ENCODE measurements around the gene MCHR1.
"Not testable (repeated sequence)": the region's sequence is repeated elsewhere in the genome, so short reads cannot be mapped to it uniquely, and the experiment has no call there.

MCHR1 gene

DNA sequence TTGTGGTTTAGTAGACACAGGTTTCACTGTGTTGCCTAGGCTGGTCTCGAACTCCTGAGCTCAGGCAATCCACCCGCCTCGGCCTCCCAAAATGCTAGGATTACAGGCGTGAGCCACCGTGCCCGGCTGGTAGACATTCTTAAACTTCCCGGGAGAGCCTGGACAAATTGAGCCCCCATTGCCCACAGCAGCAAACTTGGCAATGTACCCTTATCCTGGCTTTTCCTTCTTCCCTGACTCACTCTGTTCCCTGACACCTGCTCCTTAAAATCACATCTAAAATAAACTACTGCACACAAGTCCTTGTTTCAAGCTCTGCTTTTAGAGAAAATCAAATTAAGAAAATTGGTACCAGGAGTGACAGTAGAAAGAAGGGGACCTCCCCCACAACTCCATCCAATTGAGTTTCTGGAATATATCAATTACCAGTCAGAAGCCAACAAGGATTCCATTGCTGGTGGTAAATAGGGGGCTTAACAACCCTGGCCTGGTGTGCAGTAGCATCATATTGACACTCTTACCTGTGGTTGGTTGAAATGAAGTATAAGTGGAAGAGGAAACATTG lies 7.4 kb upstream of the MCHR1 start:
- H3K4me3 ChIP-seq (ENCODE audit: low read depth, low read length): no peak overlapping the region
- TF ChIP-seq, protein P1, sequence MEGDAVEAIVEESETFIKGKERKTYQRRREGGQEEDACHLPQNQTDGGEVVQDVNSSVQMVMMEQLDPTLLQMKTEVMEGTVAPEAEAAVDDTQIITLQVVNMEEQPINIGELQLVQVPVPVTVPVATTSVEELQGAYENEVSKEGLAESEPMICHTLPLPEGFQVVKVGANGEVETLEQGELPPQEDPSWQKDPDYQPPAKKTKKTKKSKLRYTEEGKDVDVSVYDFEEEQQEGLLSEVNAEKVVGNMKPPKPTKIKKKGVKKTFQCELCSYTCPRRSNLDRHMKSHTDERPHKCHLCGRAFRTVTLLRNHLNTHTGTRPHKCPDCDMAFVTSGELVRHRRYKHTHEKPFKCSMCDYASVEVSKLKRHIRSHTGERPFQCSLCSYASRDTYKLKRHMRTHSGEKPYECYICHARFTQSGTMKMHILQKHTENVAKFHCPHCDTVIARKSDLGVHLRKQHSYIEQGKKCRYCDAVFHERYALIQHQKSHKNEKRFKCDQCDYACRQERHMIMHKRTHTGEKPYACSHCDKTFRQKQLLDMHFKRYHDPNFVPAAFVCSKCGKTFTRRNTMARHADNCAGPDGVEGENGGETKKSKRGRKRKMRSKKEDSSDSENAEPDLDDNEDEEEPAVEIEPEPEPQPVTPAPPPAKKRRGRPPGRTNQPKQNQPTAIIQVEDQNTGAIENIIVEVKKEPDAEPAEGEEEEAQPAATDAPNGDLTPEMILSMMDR (IDR thresholded peaks at IDR 0.05; ENCODE audit: low read depth, low read length): no peak

DNA sequence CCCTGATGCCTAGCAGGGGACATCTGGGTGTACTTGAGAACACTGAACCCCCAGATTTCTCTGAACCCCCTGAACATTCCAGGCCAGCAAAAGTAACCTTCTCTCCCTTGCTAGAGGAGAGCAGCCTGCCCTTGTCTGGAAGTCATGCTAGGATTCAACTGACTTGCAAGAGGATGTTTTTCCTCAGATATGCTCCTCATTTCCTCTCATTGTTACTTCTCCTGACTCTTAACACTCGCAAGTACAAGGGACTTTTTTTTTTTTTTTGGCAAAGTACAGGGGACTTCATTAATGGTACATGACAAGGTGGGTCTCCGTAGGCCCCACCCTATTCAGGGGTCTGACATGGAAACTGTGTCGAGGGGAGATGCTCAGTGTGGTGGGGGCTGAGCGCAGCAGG lies 6.3 kb upstream of the MCHR1 start:
- TF ChIP-seq, protein P1 (IDR thresholded peaks at IDR 0.05; ENCODE audit: low read depth, low read length): no peak
- H3K4me3 ChIP-seq (ENCODE audit: low read depth, low read length): no peak overlapping the region

DNA sequence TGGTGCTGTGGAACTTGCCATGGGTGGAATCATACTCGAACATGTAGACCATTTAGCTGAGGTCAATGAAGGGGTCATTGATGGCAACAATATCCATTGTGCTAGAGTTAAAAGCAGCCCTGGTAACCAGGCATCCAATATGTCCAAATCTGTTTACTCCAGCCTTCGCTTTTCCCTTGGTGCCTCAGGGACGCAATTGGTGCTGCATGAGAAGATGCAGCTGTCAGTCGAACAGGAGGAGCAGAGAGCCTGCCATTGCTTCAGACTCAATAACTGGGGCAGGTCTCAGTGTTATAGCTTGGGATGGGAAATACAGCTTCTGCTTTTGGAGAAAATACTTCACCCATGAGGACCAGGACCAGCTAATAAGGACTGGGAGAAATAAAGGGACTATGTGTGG lies 5.0 kb upstream of the MCHR1 start:
- TF ChIP-seq, protein P1 (IDR thresholded peaks at IDR 0.05; ENCODE audit: low read depth, low read length): no peak

DNA sequence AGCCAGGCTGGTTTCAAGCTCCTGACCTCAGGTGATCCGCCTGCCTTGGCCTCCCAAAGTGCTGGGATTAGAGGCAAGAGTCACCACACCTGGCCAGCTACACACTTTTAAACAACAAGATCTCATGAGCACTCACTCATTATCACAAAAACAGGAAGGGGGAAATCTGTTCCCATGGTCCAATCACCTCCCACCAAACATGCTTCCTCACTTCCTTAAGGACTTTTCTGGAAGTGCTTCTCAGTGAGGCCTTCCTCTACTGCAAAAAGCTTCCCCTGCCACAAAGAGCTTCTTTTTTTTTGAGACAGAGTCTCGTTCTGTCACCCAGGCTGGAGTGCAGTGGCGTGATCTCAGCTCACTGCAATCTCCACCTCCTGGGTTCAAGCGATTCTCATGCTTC lies 3.1 kb upstream of the MCHR1 start:
- H3K4me3 ChIP-seq (ENCODE audit: low read depth, low read length): not testable (repeated sequence)

More for the DNA sequence above, 5.0 kb upstream of the MCHR1 start:
- no peak overlapping the region for H3K4me3 ChIP-seq (ENCODE audit: low read depth, low read length)

DNA sequence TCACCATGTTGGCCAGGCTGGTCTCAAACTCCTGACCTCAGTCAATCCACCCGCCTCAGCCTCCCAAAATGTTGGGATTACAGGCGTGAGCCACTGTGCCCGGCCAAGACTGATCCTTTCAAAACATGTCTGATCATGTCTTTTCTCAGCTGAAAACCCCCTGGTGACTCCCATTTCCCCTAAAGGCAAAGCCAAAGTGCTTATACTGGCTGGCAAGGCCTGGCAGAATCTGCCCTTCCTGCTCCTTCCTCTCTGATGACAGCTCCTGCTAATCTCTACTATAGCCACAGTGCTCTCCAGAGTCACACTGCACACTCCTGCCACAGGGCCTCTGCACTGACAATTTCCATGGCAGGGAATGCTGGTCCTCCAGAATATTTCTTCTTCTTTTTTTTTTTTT lies 2.6 kb upstream of the MCHR1 start:
- no peak overlapping the region for H3K4me3 ChIP-seq (ENCODE audit: low read depth, low read length)
- TF ChIP-seq, protein P1 (IDR thresholded peaks at IDR 0.05; ENCODE audit: low read depth, low read length): no peak

DNA sequence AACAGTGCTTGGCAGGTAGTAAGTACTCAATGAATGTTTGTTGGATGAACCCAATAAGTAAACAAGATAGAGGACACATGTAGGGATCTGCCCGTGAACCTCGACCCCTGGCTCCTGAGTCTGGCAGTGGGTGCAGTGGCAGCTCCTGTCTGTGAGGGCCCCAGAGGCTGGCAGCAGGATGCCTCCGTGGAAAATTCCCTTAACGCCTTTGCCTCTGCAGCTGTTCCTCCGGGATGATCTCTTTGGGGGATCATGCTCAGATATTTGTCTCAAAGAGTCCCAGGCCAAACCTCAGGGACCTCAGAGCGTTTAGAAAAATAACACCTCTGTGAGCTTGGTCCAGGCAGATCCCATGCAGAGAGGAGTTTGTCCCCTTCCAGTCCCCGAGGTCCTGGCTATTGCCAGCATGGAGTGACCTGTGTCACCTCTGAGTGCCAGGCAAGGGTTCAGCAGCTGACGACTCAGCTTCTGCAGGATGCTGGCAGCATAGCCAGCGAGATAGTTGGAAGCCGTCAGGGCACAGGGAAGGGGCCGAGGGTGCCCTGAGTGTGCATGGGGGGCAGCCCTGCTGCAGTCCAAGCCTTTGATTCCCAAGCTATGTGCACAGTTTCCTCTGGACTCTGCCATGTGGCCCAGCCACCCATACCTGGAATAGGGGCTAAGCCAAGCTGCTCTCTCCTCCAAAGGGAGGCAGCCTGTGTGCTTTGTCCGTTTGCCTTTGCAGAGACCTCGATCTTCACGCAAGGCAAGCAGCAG lies 613 bp upstream of the MCHR1 start:
- TF ChIP-seq, protein P1 (IDR thresholded peaks at IDR 0.05; ENCODE audit: low read depth, low read length): no peak
- no peak overlapping the region for H3K4me3 ChIP-seq (ENCODE audit: low read depth, low read length)

DNA sequence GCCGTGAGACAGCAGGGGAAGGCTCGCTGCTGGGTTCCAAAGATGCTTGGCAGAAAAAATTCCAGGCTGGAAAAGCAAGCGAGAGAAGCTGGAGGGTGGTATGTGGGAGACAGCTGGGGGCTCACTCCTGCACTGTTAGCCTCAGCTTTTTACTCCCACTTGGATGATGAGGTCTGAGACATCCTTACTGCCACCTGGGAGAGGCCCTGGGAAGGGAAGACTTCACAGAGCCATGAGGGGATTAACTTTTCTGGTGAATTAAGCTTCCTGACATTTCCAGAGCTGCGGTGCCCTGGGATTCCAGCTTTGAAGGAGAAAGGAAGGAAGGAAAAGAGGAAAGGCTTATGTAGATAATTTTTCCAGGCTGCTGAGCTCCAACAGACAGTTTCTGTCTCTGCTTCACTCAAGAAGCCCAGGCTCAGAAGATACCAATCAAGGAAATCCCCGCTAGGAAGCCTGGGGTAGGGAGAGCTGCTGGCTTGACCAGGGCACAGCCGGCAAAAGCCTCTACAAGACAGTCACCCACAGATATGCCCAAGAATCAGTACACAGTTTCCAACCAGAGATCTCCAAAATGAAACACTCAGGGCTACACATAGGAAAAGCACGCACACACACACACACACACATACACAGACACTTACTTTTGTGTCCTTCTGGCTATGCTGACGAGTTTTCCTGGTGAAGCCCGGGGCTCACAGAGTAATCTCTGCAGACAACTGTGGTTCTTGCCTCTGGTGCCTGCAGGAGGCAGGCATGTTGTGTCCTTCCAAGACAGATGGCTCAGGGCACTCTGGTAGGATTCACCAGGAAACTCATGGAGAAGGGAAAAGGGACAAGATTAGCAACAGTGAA lies 907 bp downstream of the MCHR1 start:
- H3K4me3 ChIP-seq (ENCODE audit: low read depth, low read length): no peak overlapping the region
- TF ChIP-seq, protein P1 (IDR thresholded peaks at IDR 0.05; ENCODE audit: low read depth, low read length): no peak

Data from WI38 (cell line).